Choroid plexus epithelial cell (primary cell): ENCODE results near the gene ATP1A3.

Experiments used
- DNase-seq: peaks from one replicate; pipeline ENCODE4 v3.0.0-alpha.2; 2010; ENCODE audit warnings: low read depth
- H3K4me3 ChIP-seq: 2 replicates; pipeline ENCODE4 v1.5.1; 2011; ENCODE audit warnings: low read depth, mild to moderate bottlenecking, control low read depth, low read length, moderate library complexity
- TF ChIP-seq, protein P1 (sequence below): conservative IDR thresholded peaks from 2 replicates; pipeline ENCODE4 v1.5.1; 2011; ENCODE audit warnings: low read depth, mild to moderate bottlenecking, control low read depth, inconsistent platforms, low read length, moderate library complexity

Gene ATP1A3

DNA sequence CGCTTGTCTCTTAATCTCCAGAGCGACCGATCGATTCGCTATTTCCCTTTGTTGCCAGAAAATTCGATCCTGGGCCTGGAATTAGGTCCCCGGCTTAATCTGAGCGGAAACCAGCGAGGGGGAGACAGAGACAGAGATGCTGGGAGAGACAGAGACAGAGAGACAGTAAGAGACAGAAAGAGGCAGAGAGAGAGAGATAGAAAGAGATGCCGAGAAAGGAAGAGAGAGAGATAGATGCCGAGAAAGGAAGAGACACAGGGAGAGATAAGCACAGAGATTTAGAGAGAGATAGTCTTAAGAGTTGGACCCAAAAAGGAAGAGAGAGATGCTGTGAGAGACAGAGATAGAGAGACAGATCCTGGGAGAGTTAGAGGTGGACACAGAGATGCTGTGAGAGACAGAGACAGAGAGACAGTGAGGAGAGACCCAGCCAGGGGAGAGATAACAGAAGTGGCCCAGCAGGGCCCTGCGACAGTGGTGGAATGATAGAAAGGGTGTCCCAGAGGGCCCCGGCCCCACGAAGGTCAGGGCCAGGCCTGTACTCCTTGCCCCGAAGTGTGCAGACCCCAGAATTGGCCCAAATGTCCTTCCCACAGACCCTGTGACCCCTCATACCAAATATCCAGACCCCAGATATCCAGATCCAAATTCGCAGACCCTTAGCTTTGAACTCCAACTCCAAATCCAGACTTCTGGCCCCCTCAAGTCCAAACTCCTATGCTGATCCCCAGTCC, 67.1 kb downstream of the ATP1A3 start:
- TF ChIP-seq, protein P1, sequence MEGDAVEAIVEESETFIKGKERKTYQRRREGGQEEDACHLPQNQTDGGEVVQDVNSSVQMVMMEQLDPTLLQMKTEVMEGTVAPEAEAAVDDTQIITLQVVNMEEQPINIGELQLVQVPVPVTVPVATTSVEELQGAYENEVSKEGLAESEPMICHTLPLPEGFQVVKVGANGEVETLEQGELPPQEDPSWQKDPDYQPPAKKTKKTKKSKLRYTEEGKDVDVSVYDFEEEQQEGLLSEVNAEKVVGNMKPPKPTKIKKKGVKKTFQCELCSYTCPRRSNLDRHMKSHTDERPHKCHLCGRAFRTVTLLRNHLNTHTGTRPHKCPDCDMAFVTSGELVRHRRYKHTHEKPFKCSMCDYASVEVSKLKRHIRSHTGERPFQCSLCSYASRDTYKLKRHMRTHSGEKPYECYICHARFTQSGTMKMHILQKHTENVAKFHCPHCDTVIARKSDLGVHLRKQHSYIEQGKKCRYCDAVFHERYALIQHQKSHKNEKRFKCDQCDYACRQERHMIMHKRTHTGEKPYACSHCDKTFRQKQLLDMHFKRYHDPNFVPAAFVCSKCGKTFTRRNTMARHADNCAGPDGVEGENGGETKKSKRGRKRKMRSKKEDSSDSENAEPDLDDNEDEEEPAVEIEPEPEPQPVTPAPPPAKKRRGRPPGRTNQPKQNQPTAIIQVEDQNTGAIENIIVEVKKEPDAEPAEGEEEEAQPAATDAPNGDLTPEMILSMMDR, result no peak

DNA sequence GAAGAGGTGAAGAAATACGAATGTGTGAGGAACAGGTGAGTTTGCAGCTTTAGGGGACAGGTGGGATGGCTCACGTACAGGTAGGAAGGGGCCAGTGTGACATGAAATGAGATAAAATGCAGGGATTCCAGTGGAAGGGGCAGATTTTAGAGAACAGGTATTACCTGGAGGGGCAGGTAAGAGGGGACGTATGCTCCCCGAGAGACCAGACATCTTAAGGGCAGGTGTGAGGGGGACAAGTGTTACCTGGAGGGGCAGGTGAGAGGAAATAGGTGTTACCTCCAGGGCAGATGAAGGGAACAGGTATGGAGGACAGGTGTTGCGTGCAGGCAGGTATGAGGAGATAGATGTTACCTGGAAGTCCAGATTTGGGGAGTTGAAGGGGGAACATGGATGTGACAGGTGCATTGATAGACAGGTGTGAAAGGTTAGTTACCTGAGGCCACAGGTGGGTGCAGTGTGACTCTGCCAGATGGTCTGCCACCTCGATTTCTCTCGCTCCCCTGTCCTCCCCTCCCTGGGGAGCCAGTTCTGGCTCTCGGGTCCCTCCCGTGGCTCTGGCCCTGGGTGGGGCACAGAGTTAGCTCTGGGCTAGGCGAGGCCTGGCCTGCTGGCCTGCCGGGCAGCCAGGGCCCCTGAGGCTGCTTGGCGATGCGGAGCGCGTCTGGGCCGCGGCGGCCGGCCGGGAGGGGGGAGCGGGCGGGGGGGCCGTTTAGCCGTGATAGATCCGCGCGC, 67.8 kb downstream of the ATP1A3 start:
- TF ChIP-seq, protein P1, result no peak
- no peak for DNase-seq
- no peak overlapping the region for H3K4me3 ChIP-seq

More for the DNA sequence above, 67.1 kb downstream of the ATP1A3 start:
- H3K4me3 ChIP-seq, result no peak overlapping the region
- DNase-seq, result no peak

DNA sequence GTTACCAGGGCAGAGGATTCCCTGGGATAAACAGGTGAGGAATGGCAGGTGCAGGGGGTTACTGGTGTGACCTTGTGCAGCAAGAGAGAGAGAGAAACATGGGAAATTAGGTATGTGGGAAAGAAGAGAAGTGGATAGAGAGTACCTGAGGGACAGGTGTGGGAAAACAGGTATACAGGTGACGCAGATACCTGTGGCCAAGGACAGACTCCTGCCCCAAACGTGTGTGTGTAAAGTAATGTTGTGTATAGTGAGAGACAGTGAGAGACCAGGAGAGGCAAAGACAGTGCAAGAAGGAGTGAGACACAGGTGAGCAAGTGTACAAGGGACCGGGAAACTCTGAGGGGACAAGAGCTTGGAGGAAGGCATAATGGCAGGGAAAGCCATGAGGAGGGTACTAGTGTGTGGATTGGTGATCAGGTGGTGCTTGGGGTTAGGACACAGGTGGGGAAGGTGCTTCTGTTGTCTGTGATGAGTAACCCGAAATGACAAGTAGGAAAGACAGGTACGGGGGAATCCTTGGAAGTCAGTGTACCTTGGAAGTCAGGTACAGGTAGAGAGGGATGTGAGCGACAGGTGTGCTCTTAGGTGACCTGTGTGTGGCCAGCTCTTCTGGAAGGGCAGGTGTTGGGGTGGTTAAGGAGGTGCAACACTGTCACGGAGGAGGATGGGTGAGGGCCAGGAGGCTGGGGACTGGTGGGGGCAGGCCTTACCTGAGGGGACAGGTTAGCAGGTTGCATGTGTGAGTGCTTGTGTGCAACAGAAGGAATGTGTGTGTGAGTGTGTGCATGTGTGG, 68.6 kb downstream of the ATP1A3 start:
- TF ChIP-seq, protein P1, result no peak
- DNase-seq, result no peak
- H3K4me3 ChIP-seq, result no peak overlapping the region

DNA sequence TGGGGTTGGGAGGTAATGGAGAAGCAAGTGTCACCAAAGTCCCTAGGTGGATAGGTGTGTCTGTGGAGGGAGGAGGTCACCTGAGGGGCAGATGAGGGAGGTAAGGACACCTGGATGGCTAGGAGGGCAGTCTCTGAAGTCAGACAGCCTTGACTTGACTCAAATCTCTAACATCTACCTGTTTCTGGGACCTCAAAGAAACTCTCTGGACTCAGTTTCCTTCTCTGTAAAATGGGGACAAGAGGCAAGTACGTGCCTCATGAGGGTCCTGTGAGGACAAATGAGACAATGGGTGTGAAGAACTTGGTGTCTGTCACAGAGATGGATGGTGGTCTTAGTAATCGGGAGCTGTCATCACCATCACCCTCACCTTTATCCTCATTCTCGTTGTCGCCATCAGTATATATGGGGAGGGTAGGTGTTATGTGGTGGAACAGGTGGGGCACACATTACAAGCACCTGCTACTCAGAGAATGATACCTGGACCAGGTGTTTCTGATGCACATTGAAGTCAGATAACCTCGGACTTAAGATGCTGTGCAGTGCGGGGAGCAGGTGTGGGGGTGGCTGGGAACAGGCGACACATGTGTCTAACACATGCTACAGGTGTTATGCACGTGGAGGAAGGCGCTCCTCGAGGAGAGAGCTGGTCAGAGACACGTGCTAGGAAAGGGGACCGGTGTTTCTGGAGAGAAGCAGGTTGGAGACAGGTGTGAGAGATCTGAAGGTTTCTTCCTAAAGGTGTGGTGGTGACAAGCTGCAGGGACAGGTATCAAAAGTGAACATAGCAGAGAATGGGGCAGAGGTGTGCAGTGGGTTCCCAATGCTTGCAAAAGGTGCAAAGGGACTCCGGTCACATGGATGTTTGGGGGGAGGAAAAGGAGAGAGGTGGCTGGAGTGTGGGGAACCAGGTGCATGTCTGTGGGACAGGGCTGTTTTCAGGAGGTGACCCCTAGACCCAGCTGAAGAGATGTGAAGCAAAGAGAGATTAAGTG, 69.6 kb downstream of the ATP1A3 start:
- no peak for DNase-seq
- TF ChIP-seq, protein P1, result no peak

DNA sequence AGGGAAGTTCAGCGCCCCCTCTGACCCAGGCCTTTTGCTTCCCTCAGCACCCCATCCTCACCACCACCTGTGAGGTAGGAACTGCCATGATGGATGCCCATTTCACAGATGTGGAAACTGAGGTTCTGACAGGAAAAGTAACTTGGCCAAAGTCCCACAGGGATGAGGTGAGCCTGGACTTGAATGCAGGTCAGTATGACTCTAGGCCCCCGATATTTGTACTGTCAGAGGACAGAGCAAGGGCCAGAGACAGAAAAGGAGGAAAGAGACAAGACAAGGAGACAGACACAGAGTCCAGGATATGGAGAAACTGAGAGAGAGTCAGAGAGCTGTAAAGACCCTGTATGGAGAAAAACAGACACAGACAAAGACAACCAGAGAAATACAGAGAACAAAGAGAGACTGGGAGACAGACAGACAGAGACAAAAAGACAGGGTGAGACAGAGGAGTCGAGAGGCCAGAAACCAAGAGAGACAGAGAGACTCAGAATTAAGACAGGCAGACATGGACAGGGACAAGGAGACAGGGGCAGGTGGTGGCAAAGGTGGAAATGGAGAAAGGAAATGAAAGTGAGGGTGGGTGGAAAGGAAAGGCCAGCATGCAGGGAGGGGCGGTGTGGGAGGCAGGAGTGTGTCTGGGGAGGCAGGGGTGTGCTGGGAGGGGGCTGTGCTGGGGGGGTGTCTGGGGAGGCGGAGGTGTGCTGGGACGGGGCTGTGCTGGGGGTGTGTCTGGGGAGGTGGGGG, 70.8 kb downstream of the ATP1A3 start:
- no peak for DNase-seq
- no peak overlapping the region for H3K4me3 ChIP-seq
- TF ChIP-seq, protein P1, result no peak

More for the DNA sequence above, 69.6 kb downstream of the ATP1A3 start:
- H3K4me3 ChIP-seq, result no peak overlapping the region
